Heart right ventricle (tissue), 16 donors: ENCODE measurements around the gene SETD3. TPM values are rescaled to one million over a fixed set of nuclear protein-coding genes. Genes with fewer than 3 reads are reported as not detected.

Source experiments
- ATAC-seq, 8 donors: fragments of 200-7000 bp; cut with Tn5 transposase; one replicate each; pipeline ENCODE4 v1.9.1; 2020; ENCODE audit warnings: mild to moderate bottlenecking in 8 of 8, moderate library complexity in 8 of 8, moderate number of reproducible peaks in 1 of 8
- DNase-seq, 2 donors: peaks; one replicate each; pipeline ENCODE4 v3.0.0-alpha.2; 2020
- H3K27ac ChIP-seq, 10 donors: fragments of 200-600 bp; sonication (generic) in 2 of 10; one replicate each; pipeline versions ENCODE4 v1.5.0 to v1.8.0; 2020 to 2022; ENCODE audit warnings: mild to moderate bottlenecking in 3 of 10
- H3K27me3 ChIP-seq, 7 donors: fragments of 200-600 bp; one replicate each; pipeline ENCODE4 v1.8.0; 2021 to 2022; ENCODE audit warnings: mild to moderate bottlenecking in 2 of 7
- H3K36me3 ChIP-seq, 9 donors: fragments of 200-600 bp; sonication (generic) in 1 of 9; one replicate each; pipeline versions ENCODE4 v1.5.0 to v1.8.0; 2020 to 2022; ENCODE audit warnings: mild to moderate bottlenecking in 2 of 9
- H3K4me1 ChIP-seq, 9 donors: fragments of 200-600 bp; sonication (generic) in 1 of 9; one replicate each; pipeline versions ENCODE4 v1.5.0 to v1.8.0; 2020 to 2022; ENCODE audit warnings: mild to moderate bottlenecking in 4 of 9
- H3K4me3 ChIP-seq, 10 donors: fragments of 200-600 bp; sonication (generic) in 2 of 10; one replicate each; pipeline versions ENCODE4 v1.5.0 to v1.8.0; 2020 to 2022; ENCODE audit warnings: mild to moderate bottlenecking in 7 of 10, moderate library complexity in 2 of 10
- H3K9me3 ChIP-seq, 11 donors: fragments of 200-600 bp in 10 of 11; sonication (generic) in 2 of 11; one replicate each; pipeline versions ENCODE4 v1.5.0 to v1.8.0; 2013 to 2022; ENCODE audit warnings: mild to moderate bottlenecking in 2 of 11, control low read depth in 1 of 11, moderate library complexity in 1 of 11
- CTCF ChIP-seq, 9 donors: fragments of 200-600 bp; sonication (generic) in 2 of 9; IDR thresholded peaks; one replicate each; pipeline versions ENCODE4 v1.5.0 to v1.8.0; 2021 to 2022; ENCODE audit warnings: antibody characterized with exemption in 9 of 9, mild to moderate bottlenecking in 5 of 9, moderate library complexity in 1 of 9
- WGBS, 2 donors: extraction: QIAGEN DNeasy Blood & Tissue Kit; methylation state at CpG; one replicate each; pipeline ENCODE4 v1.1.7; 2013; ENCODE audit warnings: inconsistent platforms in 1 of 2; 5-methylcytosine and 5-hydroxymethylcytosine counted together
- intact Hi-C, 10 donors: fragments of 100-400 bp; cut with DNase I; formaldehyde crosslinking; loops; one replicate each; pipeline versions ENCODE4 v1.11.1 to v1.14.2; 2022
- polyA plus RNA-seq, 2 donors: library from polyadenylated mRNA; stranded (reverse); fragments of 200-250 nt; gene quantifications; one replicate each; pipeline ENCODE4 v1.2.3, GENCODE V29; 2013
- total RNA-seq, 10 donors: library from RNA; stranded (reverse); fragmentation: NEBNext Ultra II Directional in 3 of 10; extraction: Animal tissue kit (Norgen Biotek cat#: 25700) in 3 of 10; gene quantifications; one replicate each; pipeline versions ENCODE4 v1.2.1 to v1.2.4, GENCODE V29; 2021 to 2023
- donor health status: Arrhythmogenic right ventricular cardiomyopathy.
- donor health status: ischemic (EF 13 %, LVEDD 7.1; RV severe dilation, severe dysfunction).
- donor health status: healthy with polysubstance abuse.
- donor health status: DM: no; HTN: yes; CAD: no.
- donor health status: DM: no; HTN: no; CAD: no.
- donor health status: ischemic (EF 25% LVEDD 6.9; RV normal size, moderate dysfunction).
- donor health status: ischemic (EF 25% LVEDD 5.7; RV mildly dilated, moderate dysfunction).
- donor health status: healthy.
- donor health status: DM: yes; HTN: yes; CAD: no.
- donor health status: Ischemic cardiomyopathy.
- donor health status: ischemic (EF 35%, LVEDD 5.7; RV mildly dilated, moderate dysfunction).
- donor health status: nonischemic (EF 11% LVEDD 7.7; RV severe dilation, severe dysfunction).
- donor health status: DM: yes; HTN: yes; CAD: no.
- donor health status: PGD.
- donor health status: ischemic (EF 29% LVEDD 5.4; RV normal size, mild dysfunction).
- donor health status: nonischemic (EF 23%, LVEDD 6.1; RV moderate dilation, normal function).

Gene SETD3
- total and polyA plus RNA-seq, 12 donors, result 35.0 to 129 (median 106) TPM

- peaks cover 0 to 30% (median 12%) of the 10 kb centered on the region in 9 donors for H3K36me3 ChIP-seq
- intact Hi-C loops, result no loop called here
- no peak overlapping the region for H3K27ac ChIP-seq
- ATAC-seq (peak in 2 of 8 donors; percentile 36 to 45), DNase-seq (no peak)
- no peak overlapping the region for H3K4me3 ChIP-seq
- H3K4me1 ChIP-seq, result peaks cover 11 to 51% (median 30%) of the 10 kb centered on the region in 9 donors
- H3K9me3 ChIP-seq, result no peaks in the 10 kb centered on the region
- no peaks in the 10 kb centered on the region for H3K27me3 ChIP-seq
- TF ChIP-seq CTCF (IDR thresholded peaks at IDR 0.05), result no peak
- WGBS, 2 donors, result 69 to 73% methylated on average over 4 of the region's 4 CpGs
Observed at GRCh38 chr14:99468081-99468480, 12.6 kb downstream of the SETD3 start.

- Histone ChIP-seq H3K27me3 (no peaks in the 10 kb centered on the region), H3K27ac (peak overlapping the region in 1 of 10 donors; percentile 18), H3K4me1 (peaks cover 10 to 46% (median 24%) of the 10 kb centered on the region in 9 donors), H3K4me3 (no peak overlapping the region), H3K9me3 (no peaks in the 10 kb centered on the region), H3K36me3 (peaks cover 0 to 36% (median 17%) of the 10 kb centered on the region in 9 donors)
- ATAC-seq, result peak in 7 of 8 donors; percentile 49 to 72 (median 64)
- intact Hi-C loops, result no loop called here
- WGBS, 2 donors, result 37 to 46% methylated on average over 9 of the region's 9 CpGs
- DNase-seq, result no peak
- TF ChIP-seq CTCF (IDR thresholded peaks at IDR 0.05), result no peak
Observed at GRCh38 chr14:99467336-99468078, 13.2 kb downstream of the SETD3 start.

- H3K27ac ChIP-seq, result no peak overlapping the region
- no peak for TF ChIP-seq CTCF (IDR thresholded peaks at IDR 0.05)
- ATAC-seq, result no peak
- H3K4me3 ChIP-seq, result no peak overlapping the region
- H3K4me1 ChIP-seq, result peaks cover 10 to 46% (median 24%) of the 10 kb centered on the region in 9 donors
- H3K9me3 ChIP-seq, result no peaks in the 10 kb centered on the region
- intact Hi-C loops, result no loop called here
- H3K36me3 ChIP-seq, result peaks cover 0 to 44% (median 21%) of the 10 kb centered on the region in 9 donors
- no peak for DNase-seq
- H3K27me3 ChIP-seq, result no peaks in the 10 kb centered on the region
- WGBS, 2 donors, result 83 to 89% methylated on average over 3 of the region's 3 CpGs
Observed at GRCh38 chr14:99466758-99467157, 13.9 kb downstream of the SETD3 start.

GRCh38 chr14:99465288-99465687 lies 15.4 kb downstream of the SETD3 start:
- Histone ChIP-seq H3K4me3 (no peak overlapping the region), H3K27me3 (no peaks in the 10 kb centered on the region), H3K4me1 (peaks cover 10 to 45% (median 24%) of the 10 kb centered on the region in 9 donors), H3K27ac (no peak overlapping the region), H3K9me3 (no peaks in the 10 kb centered on the region), H3K36me3 (peaks cover 0 to 58% (median 24%) of the 10 kb centered on the region in 9 donors)
- intact Hi-C loops, result no loop called here
- no peak for TF ChIP-seq CTCF (IDR thresholded peaks at IDR 0.05)
- 93% methylated on average over 9 of the region's 9 CpGs for WGBS, 2 donors
- no peak for ATAC-seq
- no peak for DNase-seq
